NCI-H526 treated with DMSO at 0.1 percent for 48 hours (cell line): ENCODE data around the gene ADCY9.
"Not testable (repeated sequence)": the region's sequence is repeated elsewhere in the genome, so short reads cannot be mapped to it uniquely, and the experiment has no call there.

Experiments used
- DNase-seq: peaks from one replicate; lab custom pipeline; 2025; lab: John Stamatoyannopoulos, UW

ADCY9 gene

DNA sequence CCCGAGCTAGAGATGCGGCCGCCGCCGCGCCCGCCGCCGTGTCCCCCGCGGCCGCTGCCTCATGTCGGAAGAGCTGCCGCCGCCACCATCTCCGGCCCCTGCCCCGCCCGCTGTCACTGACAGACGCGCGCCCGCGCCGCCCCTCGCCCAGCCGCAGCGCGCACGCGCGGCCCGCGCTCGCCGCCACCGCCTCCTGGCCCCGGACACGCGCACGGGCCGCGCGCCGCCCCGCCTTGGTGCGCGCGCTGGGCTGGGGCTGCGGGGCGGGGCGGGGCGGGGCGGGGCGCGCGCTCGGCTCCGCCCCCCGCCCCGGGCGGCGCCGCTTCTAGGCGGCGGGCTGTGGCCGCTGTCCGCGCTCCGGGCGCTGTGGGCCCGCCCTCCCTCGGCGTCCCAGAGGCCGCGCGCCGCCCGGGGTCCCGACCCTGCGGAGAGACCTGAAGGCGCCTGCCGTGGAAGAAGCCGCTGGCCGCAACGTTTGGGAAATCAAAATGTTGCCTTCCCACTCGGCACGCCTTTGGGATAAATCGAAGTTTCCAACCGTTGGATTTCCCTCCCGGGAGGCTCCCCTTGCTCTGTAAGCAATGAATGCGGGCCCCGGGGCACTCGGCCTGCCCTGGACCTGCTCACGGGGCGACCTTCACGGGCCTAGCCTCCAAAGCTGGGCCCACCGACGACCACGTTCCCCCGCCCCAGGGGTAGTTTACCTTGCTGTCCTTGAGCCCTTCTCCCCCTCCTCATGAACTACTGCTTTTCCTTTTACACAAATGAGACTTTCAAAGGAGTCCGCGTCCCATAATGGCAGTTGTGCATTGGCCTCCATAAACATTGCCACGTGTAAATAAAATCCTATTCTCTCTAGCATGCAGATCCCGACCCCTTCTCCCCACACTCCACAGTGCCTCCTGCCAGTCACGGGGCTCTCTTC lies at the start of gene ADCY9:
Gene ADCY9, minus strand, starts transcription at position 118 of the 925 bp plus-strand sequence. CDS start 1,000 bp downstream, outside the sequence.
- peak; percentile 27 for DNase-seq

DNA sequence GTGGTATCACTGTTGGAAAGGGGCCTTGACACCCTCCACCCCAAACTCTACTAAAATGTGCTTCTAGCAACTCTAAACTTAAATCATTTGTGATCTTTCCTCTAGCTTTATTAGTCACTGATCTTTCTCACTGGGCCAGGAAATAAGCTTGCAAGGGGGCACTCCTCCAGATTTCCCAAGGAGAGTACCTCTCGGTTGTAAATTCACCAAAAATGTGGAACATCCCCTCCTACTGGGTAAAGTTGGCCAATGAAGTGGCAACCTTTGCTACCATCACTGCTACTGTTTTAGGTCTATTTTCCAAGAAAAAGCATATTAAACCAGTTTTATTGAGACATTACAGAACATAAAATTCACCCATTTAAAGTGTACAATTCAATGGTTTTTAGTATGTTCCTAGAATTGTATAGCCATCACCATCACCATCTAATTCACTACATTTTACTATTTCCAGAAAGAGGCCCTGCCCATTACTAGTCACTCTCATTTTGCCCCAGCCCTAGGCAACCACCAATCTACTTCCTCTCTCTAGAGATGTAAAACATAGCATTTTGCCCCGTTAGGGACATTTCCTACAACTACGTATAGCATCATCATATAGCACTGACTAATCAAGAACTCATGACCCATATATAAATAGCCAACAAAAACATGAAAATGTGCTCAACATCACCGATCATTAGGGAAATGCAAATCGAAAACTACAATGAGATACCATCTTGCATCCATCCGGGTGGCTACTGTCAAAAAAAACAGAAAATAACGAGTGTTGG lies 44.6 kb upstream of the ADCY9 start:
- no peak for DNase-seq

DNA sequence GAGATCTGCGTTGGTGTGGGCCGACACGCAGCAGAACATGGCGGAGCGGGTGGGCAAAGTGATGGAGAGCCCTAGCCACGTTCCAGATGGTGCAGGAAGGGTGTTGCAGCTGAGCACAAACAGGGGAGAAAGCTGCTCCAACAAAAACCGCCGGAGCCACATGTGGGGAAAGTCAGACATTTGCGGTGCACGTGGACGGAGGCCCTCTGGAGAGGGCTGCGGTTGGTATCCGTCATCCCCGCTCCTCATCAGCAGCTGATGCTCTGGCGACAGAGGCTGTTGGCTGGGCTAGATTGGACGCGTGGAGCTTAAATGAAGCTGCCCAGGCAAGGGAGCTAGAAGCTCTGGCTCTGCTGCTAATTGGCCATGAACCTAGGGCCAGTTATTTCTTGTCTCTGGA lies 43.5 kb upstream of the ADCY9 start:
- no peak for DNase-seq

DNA sequence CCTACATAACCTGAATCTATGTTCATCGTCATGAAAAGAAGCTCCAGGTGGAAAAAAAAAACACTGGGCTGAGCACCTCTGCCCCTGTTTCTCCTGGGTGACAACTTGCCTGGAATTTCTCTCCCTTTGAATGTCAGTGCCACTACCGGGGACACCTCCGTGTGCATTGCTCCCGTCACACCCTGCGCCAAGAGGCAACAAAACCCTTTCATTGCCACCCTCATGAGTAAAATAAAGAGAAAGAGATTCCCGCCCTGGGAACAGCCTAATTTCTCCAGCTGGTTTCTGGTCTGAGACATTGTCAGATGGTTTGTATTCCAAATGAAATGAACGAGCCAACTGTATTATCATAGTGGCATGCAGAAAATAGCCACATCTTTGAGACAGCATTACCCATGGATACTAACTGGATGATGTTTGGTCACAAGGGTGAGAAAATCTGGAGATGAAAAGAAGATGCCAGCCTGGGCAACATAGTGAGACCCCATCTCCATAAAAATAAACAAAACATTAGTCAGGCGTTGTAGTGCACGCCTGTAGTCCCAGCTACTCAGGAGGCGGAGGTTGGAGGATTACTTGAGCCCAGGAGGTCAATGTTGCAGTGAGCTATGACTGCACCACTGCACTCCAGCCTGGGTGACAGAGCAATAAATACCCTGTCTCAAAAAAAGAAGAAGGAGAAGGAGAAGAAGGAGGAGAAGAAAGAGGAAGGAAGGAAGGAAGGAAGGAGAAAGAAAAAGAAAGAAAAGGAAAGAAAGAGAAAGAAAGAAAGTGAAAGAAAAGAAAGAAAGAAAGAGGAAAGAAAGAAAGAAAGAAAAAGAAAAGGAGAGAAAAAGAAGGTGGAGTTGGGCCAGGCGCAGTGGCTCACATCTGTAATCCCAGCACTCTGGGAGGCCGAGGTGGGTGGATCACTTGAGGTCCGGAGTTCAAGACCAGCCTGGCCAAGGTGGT lies 42.2 kb upstream of the ADCY9 start:
- no peak for DNase-seq

DNA sequence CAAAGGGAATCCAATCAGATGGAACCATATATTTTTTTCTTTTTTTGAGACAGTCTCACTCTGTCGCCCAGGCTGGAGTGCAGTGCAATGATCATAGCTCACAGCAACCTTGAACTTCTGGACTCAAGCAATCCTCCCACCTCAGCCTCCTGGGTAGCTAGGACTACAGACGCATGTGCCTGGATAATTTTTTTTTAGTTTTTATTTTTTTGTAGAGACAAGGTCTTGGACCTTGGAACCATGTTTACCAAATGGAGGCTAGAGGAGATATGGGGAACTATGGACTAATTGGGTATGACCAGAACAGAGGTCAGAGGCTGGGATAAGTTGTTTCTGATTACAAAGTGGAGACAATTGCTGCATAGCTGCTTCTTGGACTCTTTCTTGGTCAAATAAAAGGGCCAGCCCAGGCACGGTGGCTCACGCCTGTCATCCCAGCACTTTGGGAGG lies 41.2 kb upstream of the ADCY9 start:
- DNase-seq = no peak

DNA sequence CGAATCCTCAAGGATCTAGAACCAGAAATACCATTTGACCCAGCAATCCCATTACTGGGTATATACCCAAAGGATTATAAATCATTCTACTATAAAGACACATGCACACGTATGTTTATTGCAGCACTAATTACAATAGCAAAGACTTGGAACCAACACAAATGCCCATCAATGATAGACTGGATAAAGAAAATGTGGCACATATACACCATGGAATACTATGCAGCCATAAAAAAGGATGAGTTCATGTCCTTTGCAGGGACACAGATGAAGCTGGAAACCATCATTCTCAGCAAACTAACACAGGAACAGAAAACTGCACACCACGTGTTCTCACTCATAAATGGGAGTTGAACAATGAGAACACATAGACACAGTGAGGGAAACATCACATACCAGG lies 40.3 kb upstream of the ADCY9 start:
- DNase-seq = not testable (repeated sequence)

DNA sequence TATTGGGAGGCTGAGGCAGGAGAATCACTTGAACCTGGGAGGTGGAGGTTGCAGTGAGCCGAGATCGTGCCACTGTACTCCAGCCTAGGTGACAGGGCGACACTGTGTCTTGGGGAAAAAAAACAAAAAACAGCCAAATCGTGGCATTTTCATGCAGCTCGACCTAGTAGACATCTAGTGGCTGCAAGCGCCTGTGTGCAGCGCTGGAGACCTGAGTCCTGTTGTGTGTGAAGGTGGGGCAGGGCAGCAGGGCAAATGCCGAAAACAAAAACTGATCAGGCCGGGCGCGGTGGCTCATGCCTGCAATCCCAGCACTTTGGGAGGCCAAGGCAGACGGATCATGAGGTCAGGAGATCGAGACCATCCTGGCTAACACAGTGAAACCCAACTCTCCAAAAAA lies 37.1 kb upstream of the ADCY9 start:
- DNase-seq = not testable (repeated sequence)

DNA sequence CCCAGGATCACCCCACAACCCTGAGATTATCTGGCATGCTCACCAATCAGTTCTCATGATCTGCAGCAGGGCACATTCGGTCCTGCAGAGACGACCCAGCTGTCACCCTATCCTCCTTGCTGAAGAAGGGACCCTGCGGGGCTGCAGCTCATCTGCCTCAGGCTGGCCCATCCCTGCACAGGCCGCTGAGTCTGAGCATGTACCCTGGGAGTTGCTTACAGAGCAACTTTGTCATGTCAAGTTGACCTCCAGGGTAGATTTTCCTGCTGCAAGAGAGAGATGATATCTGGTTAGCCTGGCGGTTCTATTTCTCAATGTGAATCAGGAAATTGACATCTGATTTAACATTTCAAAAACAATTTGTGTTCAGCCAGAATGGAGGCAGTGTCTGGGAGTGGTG lies 36.0 kb upstream of the ADCY9 start:
- DNase-seq = no peak

DNA sequence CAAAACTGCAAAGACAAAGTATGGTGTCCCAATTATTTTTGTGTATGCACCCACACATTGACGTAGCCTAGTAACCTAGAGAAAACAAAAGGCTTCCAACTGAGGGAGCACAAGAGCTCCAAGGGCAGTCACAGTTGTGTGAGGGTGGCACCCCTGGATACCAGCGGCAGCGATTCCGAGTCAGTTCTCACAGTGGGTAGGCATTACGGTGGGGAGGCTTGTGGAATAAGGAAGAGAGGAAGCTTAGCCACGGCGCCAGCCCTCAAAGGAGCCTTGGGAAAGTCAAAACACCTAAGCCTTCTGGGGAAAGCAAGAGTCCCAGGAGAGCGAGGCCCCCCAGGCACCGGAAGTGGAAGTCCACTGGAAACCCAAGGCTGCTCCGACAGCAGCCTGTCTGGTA lies 31.0 kb upstream of the ADCY9 start:
- no peak for DNase-seq

DNA sequence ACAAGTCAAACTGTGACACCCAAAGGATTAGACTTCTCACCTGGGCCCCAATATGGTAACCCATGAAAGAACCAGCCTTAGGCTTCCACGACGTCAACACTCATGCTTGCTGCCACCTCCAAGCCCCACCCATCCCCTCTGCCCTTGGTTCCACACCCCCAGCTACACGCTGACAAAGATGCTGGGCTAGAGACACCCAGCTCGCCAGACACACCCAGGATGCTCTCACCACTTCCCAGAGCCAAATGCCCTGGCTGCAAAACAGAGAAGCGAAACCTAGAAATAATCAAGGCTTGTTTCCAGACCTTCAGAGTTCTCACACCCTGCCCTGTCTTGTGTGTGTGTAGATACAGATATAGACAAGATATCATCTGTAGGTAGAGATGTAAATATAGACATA lies 26.0 kb upstream of the ADCY9 start:
- DNase-seq = no peak

DNA sequence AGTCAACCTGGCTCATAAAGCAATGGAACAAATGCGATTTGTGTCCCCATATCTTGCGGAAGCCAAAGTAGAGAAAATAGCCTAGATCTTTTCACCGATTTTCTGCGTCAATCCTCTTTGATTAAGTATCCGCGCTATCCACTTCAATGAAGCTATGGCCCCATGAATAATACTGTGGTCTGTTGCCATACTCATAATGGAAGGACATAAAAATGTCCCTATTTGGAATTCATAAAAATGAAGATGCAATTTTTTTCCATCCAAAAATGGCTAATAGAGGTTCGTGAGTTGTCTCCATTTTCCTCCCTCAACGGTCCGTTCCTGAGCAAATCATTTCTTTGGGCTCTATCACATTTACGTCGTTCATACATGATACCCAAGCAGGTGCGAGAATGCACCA lies 25.4 kb upstream of the ADCY9 start:
- DNase-seq = no peak

DNA sequence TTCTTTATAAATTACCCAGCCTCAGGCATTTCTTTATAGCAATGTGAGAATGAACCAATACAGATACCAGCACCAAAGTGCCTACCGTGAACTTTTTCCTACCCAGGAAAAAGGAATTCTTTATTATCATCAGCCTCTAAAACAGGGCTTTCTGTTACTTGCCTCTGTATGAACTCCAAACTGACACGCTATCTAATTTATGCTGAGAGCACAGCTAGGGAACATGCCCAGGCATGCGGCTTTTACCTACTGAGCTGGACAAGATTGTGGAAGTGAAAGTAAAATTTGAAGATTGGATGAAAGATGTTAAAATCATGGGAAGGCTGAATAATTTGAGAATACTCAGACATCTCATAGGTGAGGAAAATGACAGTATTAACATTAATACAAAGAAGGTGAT lies 24.4 kb upstream of the ADCY9 start:
- DNase-seq = peak; percentile 15

DNA sequence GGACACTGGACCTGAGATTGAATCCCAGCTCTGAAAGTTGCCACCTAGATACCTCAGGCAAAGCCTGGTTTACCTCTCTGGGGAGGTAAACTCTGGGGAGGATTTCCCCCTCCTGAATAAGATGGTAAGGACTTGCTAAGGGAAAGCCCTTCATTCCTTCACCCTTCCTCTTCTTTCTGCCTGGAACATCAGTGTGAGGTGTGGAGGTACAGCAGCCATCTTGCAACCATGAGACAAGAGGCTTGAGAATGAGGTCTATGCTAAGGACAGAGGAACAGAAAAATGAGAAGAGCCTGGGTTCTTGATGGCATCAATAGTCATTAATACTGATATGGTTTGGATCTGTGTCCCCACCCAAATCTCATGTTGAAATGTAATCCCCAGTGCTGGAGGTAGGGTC lies 23.7 kb upstream of the ADCY9 start:
- no peak for DNase-seq

DNA sequence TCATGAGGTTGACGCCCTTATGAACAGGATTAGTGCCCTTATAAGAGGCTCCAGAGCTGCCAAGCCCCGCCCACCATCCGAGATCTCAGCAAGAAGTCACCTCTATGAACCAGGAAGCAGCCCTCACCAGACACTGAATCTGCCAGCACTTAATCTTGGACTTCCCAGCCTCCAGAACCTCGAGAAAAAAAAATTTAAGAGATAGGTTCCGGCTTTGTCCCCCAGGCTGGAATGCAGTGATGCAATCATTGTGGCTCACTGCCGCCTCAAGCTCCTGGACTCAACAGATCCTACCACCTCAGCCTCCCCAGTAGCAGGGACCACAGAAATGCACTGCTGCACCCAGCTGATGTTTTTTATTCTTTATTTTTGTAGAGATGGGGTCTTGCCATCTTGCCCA lies 22.5 kb upstream of the ADCY9 start:
- no peak for DNase-seq

DNA sequence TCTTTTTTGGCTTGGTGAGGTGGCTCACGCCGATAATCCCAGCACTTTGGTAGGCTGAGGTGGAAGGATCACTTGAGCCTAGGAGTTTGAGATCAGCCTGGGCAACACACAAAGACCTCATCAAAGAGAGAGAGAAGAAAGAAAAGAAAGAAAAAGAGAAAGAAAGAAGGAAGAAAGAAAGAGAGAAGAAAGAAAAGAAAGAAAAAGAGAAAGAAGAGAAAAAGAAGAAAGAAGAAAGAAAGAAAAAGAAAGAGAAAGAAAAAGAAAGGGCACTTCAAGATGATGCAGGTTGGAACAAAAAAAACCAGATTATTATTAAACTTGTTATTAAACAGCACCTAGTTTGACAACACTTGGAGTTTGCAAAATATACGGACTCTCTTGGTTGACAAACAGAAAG lies 21.2 kb upstream of the ADCY9 start:
- no peak for DNase-seq

DNA sequence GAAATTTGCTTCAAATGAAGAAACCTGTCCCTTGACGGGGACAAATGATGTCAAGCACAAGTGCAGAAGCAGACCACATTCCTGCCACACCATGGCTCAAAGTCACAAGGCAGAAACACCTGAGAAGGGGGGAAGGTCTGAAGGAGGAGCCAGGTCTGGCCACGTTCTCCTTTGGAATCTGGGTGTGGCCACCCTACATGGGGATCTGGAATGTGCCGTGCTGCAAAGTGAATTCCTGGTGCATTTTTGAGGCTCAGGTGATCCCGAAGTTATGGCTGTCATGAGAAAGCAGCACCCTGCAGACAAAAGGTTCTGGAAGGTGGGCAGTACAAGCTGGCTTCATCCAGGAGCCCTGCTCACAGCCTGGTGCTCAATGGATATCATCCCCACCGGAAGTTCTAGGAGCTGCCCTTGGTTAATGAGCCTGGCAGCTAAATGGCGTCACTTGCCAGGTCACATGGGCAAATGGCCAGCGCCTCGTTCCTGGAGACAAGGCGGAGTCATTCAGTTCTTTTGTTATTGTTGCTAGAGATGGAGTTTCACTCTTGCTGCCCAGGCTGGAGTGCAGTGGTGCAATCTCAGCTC lies 20.1 kb upstream of the ADCY9 start:
- DNase-seq = no peak

DNA sequence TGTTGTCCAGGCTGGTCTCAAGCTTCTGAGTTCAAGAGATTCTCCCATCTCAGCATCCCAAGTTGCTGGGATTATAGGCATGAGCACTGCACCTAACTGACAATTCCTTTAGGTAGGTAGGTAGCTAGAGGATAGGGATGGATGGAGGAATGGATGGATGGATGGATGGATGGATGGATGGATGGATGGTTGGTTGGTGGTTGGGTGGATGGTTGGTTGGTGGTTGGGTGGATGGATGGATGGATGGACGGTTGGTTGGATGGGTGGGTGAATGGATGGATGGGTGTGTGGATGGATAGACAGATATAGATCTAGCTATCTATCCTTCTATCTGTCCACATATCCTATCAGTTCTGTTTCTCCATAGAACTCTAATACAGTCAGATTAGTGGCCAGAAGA lies 19.3 kb upstream of the ADCY9 start:
- DNase-seq = no peak

DNA sequence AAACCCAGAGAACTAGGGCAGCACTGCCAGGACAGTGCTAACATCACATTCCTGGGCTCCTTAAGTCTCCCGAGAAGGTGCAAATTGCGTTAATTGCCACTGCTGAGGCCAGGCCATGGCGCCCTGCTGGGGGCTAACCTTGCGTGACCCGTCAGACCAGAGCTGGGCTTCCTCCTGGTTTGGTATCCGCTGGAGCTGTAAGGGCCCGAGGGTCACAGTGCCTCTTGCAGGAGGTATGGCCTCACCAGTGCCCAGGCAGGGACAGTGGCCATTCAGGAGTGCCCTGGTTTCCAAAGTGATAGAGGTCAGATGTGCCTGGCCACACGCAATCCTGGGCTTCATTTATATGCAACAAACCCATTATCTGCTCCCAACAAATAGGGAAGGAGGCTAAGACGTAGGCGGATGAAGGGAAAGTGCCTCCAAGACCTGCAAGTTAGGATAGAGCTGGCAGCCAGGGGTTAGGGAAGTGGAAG lies 17.7 kb upstream of the ADCY9 start:
- DNase-seq = no peak

DNA sequence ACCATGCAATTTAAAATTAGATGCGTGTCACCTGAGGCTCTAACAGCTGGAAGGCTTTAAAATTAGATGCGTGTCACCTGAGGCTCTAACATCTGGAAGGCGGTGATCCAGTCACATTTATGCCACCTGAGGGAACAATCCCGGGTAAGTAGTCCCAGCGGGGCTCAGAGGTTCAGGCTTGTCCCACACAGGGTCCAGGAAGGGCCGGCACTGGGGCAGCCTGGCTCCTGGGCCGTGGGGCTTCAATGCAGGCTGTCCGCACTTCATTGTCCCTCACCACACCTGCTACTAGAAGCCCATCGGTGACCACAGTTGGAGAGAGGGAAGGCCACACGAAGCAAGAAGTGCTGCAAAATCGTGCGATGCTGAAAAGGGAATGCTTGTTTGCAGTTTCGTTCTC lies 15.4 kb upstream of the ADCY9 start:
- DNase-seq = no peak

DNA sequence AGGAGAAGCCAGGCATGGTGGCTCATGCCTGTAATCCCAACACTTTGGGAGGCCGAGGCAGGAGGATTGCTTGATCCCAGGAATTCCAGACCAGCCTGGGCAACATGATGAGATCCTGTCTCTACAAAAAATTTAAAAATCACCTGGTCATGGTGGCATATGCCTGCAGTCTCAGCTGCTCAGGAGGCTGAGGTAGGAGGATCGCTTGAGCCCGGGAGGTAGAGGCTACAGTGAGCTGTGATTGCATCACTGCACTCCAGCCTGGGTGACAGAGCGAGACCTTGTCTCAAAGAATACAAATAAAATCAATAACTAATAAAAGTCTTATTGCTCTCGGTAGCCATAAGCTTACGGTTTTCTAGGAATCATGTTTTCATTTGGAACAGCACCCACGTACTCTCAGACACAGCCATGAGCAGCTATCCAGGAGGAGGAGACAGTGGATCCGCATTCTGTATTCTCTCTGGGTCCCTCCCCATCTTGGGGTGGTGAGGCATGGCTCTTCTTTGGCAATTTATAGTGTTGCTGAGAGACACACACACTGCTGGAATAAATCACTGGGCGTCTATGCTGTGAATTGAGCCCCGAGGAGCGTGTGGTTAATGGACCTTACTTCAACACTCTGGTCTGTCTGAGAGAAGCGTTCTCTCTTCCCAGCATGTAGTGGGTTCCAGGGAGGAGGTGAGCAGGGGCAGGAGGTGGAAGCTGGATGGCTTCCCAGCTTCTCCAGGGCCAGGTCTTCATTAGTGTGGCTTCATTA lies 8.5 kb upstream of the ADCY9 start:
- DNase-seq = no peak
